ENCODE measurements around the gene GLOD4. TPM values are rescaled to one million over a fixed set of nuclear protein-coding genes. Genes with fewer than 3 reads are reported as not detected.

The GLOD4 gene
- total RNA-seq, 3 donors from 2014 or later = 64.3 to 97.6 (median 88.5) TPM

DNA sequence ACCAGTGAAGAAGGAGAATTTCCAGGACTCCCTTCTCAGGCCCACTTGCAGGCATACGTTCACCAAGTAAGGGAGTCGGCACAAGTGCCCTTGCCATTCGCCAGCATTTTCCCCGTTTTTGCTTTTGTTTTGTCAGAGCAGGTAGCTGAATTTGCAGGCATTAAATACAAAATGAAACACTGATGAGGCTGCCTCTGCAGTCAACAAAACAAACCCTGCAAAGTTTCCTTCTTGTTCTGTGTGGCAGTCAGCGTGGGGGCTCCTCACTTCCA, 7.8 kb downstream of the GLOD4 start:
- intact Hi-C loops (cut with DNase I, micrococcal nuclease) = no loop called here
- no peaks in the 10 kb centered on the region for H3K36me3 ChIP-seq (ENCODE audit: low read depth)
- TF ChIP-seq, protein P1, sequence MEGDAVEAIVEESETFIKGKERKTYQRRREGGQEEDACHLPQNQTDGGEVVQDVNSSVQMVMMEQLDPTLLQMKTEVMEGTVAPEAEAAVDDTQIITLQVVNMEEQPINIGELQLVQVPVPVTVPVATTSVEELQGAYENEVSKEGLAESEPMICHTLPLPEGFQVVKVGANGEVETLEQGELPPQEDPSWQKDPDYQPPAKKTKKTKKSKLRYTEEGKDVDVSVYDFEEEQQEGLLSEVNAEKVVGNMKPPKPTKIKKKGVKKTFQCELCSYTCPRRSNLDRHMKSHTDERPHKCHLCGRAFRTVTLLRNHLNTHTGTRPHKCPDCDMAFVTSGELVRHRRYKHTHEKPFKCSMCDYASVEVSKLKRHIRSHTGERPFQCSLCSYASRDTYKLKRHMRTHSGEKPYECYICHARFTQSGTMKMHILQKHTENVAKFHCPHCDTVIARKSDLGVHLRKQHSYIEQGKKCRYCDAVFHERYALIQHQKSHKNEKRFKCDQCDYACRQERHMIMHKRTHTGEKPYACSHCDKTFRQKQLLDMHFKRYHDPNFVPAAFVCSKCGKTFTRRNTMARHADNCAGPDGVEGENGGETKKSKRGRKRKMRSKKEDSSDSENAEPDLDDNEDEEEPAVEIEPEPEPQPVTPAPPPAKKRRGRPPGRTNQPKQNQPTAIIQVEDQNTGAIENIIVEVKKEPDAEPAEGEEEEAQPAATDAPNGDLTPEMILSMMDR (IDR thresholded peaks at IDR 0.05) = no peak

DNA sequence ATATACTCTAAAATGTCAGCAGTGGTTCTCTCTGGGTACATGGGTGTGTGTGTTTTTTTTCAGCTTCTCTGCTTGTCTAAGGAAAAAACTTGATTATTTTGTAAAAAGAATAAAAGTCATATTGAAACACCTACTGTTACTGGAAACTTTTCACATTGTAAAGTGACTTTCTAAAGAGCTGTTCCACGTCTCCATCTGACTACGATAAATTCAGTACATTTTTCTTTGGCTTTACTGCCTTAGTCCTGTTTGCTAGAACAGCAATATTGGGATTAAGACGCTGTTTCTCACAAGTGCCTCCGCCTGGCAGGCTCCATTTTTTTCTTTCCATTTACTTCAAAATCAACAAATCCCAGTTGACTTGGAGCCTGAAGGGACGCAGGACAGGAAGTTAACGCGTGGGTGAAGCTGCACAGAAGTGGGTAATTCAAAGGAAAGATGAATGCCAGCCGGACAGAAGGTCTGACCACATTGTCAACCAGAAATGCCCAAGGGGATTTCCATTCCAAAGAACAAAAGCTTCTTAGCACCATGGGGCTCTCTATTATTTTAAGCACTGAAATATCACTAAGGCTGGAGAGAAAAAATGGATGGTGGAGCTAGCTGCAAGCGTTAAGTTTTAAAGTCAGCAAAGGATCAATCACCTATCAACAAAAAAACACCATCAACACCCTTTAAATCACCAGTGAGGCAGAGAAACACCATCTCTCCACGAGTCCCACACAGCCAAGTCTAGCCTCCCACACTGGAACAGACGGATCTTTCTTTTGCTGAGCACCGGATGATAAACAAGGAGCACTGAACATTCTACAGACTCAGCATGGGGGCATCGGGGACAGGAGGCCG, 8.4 kb downstream of the GLOD4 start:
- DNase-seq (no peak), ATAC-seq (no peak)
- no peaks in the 10 kb centered on the region for H3K36me3 ChIP-seq (ENCODE audit: low read depth)
- H3K4me1 ChIP-seq (ENCODE audit: low read depth) = no peaks in the 10 kb centered on the region
- H3K9me3 ChIP-seq = no peaks in the 10 kb centered on the region
- TF ChIP-seq, protein P1 (IDR thresholded peaks at IDR 0.05) = no peak
- intact Hi-C loops (cut with DNase I, micrococcal nuclease) = no loop called here
- no peak overlapping the region for H3K4me3 ChIP-seq

More for the DNA sequence above, 7.8 kb downstream of the GLOD4 start:
- no peak for ATAC-seq
- H3K4me3 ChIP-seq = no peak overlapping the region
- H3K4me1 ChIP-seq (ENCODE audit: low read depth) = no peaks in the 10 kb centered on the region
- DNase-seq = no peak
- H3K9me3 ChIP-seq = no peaks in the 10 kb centered on the region

DNA sequence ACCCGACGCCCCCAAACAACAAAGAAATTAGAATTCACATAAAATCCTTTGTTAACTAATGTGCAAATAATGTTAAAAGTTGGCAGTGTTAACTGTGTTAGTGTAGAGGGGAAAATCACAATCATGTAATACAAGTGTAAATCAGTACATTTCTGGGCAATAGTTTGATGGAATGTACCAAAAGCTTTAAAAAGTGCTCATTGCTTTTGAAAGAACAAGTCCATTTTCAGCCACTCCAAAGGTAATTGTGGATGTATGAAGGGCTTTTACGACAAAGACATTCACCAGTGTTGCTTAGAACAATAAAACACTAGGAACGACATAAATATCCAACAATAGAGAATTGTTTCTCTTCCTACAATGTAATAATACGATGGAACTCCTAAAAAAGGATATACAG, 9.1 kb downstream of the GLOD4 start:
- Histone ChIP-seq H3K4me1 (ENCODE audit: low read depth) (no peaks in the 10 kb centered on the region), H3K9me3 (no peaks in the 10 kb centered on the region), H3K36me3 (ENCODE audit: low read depth) (no peaks in the 10 kb centered on the region), H3K4me3 (no peak overlapping the region)
- ATAC-seq (no peak), DNase-seq (no peak)
- intact Hi-C loops (cut with DNase I, micrococcal nuclease) = no loop called here
- TF ChIP-seq, protein P1 (IDR thresholded peaks at IDR 0.05) = no peak

DNA sequence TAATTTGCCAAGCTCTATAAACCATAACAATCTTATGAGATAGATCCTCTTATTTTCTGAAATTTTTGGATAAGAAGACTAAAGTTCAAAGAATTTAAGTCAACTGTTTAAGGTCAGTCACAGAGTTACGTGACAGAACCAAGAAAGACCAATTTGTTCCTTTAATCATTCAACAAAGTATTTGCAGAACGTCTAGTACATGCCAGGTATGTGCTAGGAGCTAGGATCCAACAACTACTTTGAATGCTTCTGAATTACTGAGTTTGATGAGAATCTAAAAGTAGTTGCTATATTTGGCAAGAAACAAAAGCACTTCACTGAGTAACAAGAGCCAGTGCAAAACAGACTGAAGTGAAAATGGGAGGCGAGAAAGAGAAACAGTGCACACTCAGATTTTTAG, 15.0 kb downstream of the GLOD4 start:
- Histone ChIP-seq H3K9me3 (no peaks in the 10 kb centered on the region), H3K36me3 (ENCODE audit: low read depth) (no peaks in the 10 kb centered on the region), H3K4me1 (ENCODE audit: low read depth) (no peaks in the 10 kb centered on the region), H3K4me3 (no peak overlapping the region)
- ATAC-seq = no peak
- TF ChIP-seq, protein P1 (IDR thresholded peaks at IDR 0.05) = no peak
- DNase-seq = no peak
- intact Hi-C loops (cut with DNase I, micrococcal nuclease) = no loop called here

DNA sequence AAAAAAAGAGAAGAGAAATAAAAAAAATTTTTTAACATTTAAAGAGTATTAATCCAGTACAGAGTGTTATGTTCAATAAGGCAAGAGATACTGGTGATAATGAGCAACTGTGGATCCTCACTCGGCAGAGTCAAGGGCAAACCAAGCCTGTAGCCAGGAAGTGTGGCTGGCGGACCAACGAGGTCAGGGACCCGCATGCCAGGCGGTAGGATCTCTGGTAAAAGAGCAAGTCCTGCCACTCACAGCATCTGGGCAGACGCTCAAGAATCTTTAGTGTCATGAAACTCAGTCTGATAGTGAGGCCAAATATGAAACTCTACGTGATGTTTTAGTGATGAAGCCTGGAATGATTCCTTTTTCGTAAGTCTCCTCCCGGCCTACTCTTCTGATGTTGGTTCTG, 21.7 kb downstream of the GLOD4 start:
- no peak for ATAC-seq

More for the DNA sequence above, 21.7 kb downstream of the GLOD4 start:
- no peak overlapping the region for H3K4me3 ChIP-seq
- H3K36me3 ChIP-seq (ENCODE audit: low read depth) = no peaks in the 10 kb centered on the region
- intact Hi-C loops (cut with DNase I, micrococcal nuclease) = no loop called here
- DNase-seq = no peak
- TF ChIP-seq, protein P1 (IDR thresholded peaks at IDR 0.05) = no peak
- H3K9me3 ChIP-seq = no peaks in the 10 kb centered on the region
- H3K4me1 ChIP-seq (ENCODE audit: low read depth) = no peaks in the 10 kb centered on the region

Data from mucosa of descending colon (tissue), 3 donors.